K562 (cell line): ENCODE data around the gene IFT22. TPM values are rescaled to one million over a fixed set of nuclear protein-coding genes. Genes with fewer than 3 reads are reported as not detected.

Experiments
- CC2D1A ChIP-seq: fragments of 450-650 bp; IDR thresholded peaks from 2 replicates; pipeline ENCODE4 v1.6.1; 2017; ENCODE audit warnings: mild to moderate bottlenecking
- CREB1 ChIP-seq, 2 experiments: sonication (generic) in 1 of 2; formaldehyde crosslinking in 1 of 2; IDR thresholded peaks; 2 replicates each; pipeline versions ENCODE4 v1.6.1 to v1.8.0; 2012 to 2022; ENCODE audit warnings: inconsistent platforms in 1 of 2, mild to moderate bottlenecking in 1 of 2, missing genetic modification reagents in 1 of 2, moderate library complexity in 1 of 2
- MCM7 ChIP-seq, 2 experiments: fragments of 450-650 bp; IDR thresholded peaks; 2 replicates each; pipeline ENCODE4 v1.6.1; 2016 to 2018
- PRPF4 ChIP-seq: fragments of 200-400 bp; formaldehyde crosslinking; IDR thresholded peaks from one replicate; pipeline ENCODE4 v1.6.1; 2017; ENCODE audit warnings: low read length, low read depth, mild to moderate bottlenecking; ENCODE audit not compliant: insufficient read depth, poor library complexity, severe bottlenecking
- ZNF263 ChIP-seq: sonication (generic); formaldehyde crosslinking; IDR thresholded peaks from 2 replicates; pipeline ENCODE4 v1.8.0; 2022; ENCODE audit warnings: mild to moderate bottlenecking, missing genetic modification reagents, borderline replicate concordance
- ZNF583 ChIP-seq: fragments of 250-450 bp; sonication (Bioruptor Pico); IDR thresholded peaks from 2 replicates; pipeline ENCODE4 v1.4.0; 2020
- polyA plus RNA-seq, 8 experiments: library from polyadenylated mRNA; depleted of rRNA in 4 of 8; stranded (reverse) in 5 of 8; unstranded in 3 of 8; fragments of >200 nt; fragmentation: Nextera tagmentation in 2 of 8; fragmentation: Illumina TruSeq in 1 of 8; extraction: Ambion mirVana in 2 of 8; extraction: Trizol in 1 of 8; gene quantifications; 2 replicates each; pipeline versions ENCODE4 v1.2.1 to v1.2.3, GENCODE V29; 2011 to 2014; ENCODE audit warnings: inconsistent platforms in 1 of 8, missing spikeins in 1 of 8
- total RNA-seq, 7 experiments: library from RNA; depleted of rRNA in 6 of 7; stranded (reverse); fragments of >200 nt in 6 of 7; fragmentation: Illumina TruSeq in 2 of 7; extraction: Trizol in 2 of 7; gene quantifications; 2 replicates each; pipeline versions ENCODE4 v1.2.1 to v1.2.3, GENCODE V29; 2011 to 2021; ENCODE audit warnings: low replicate concordance in 1 of 7
- TF ChIP-seq, protein P1 (sequence below): fragments of 450-650 bp; IDR thresholded peaks from 2 replicates; pipeline ENCODE4 v1.6.1; 2016; ENCODE audit warnings: mild to moderate bottlenecking, moderate library complexity
- TF ChIP-seq, protein P2 (sequence below): fragments of 450-650 bp; conservative IDR thresholded peaks from 2 replicates; pipeline ENCODE4 v1.6.1; 2016; ENCODE audit warnings: missing genetic modification characterization, low read depth, mild to moderate bottlenecking, missing compliant biosample characterization, moderate library complexity
- TF ChIP-seq, protein P3 (sequence below): fragments of 250-450 bp; sonication (Bioruptor Pico); IDR thresholded peaks from 2 replicates; pipeline ENCODE4 v1.4.0; 2020
- TF ChIP-seq, protein P4 (sequence below): fragments of 450-650 bp; IDR thresholded peaks from 2 replicates; pipeline ENCODE4 v1.6.1; 2018; ENCODE audit warnings: mild to moderate bottlenecking, low read depth; ENCODE audit not compliant: partially characterized antibody

The IFT22 gene
- total and polyA plus RNA-seq, 9 of the 15 experiments (the other 6 are each of a cell fraction or from before 2014, with no cell fraction given): 6.3 to 18.2 (median 7.7) TPM

DNA sequence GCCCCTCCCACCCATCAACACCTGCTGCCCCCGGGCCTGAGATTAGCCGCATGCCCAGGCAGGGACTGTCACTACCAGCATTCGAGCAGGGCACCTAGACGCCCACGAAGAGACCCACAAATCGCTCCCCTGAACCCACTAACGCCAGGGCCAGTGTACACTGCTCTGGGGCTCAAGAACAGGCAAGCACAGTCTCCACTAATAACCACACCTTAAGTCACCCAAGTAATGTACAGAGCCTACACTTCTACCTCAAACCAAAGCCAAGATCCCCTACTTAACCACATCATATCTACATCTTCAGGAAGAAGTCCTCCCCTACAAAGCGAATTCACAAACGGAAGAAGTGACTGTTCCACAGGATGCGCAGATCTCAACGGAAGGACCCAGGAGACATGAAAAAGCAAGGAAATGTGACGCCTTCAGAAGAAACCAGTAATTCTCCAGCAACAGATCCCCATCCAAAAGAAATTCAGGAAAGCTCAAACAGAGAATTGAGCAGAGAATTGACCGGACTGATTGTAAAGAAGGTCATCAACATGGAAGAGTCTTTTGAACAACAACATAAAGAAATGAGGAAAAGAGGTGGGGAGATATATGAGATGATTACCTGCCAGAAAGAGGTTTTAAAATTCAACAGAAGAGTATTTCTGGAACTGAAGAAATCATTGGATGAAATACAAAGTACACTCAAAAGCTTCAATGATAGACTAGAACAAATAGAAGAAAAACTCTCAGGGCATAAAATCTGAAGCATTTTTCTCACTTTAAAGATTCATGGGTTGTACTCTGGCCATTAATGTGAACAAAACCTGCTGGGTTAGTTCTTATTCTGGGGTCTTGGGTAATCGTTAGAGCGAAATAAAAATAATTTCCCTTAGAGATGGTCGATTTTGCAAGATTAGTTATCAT lies 20.9 kb downstream of the IFT22 start (continued):
- TF ChIP-seq, protein P1, sequence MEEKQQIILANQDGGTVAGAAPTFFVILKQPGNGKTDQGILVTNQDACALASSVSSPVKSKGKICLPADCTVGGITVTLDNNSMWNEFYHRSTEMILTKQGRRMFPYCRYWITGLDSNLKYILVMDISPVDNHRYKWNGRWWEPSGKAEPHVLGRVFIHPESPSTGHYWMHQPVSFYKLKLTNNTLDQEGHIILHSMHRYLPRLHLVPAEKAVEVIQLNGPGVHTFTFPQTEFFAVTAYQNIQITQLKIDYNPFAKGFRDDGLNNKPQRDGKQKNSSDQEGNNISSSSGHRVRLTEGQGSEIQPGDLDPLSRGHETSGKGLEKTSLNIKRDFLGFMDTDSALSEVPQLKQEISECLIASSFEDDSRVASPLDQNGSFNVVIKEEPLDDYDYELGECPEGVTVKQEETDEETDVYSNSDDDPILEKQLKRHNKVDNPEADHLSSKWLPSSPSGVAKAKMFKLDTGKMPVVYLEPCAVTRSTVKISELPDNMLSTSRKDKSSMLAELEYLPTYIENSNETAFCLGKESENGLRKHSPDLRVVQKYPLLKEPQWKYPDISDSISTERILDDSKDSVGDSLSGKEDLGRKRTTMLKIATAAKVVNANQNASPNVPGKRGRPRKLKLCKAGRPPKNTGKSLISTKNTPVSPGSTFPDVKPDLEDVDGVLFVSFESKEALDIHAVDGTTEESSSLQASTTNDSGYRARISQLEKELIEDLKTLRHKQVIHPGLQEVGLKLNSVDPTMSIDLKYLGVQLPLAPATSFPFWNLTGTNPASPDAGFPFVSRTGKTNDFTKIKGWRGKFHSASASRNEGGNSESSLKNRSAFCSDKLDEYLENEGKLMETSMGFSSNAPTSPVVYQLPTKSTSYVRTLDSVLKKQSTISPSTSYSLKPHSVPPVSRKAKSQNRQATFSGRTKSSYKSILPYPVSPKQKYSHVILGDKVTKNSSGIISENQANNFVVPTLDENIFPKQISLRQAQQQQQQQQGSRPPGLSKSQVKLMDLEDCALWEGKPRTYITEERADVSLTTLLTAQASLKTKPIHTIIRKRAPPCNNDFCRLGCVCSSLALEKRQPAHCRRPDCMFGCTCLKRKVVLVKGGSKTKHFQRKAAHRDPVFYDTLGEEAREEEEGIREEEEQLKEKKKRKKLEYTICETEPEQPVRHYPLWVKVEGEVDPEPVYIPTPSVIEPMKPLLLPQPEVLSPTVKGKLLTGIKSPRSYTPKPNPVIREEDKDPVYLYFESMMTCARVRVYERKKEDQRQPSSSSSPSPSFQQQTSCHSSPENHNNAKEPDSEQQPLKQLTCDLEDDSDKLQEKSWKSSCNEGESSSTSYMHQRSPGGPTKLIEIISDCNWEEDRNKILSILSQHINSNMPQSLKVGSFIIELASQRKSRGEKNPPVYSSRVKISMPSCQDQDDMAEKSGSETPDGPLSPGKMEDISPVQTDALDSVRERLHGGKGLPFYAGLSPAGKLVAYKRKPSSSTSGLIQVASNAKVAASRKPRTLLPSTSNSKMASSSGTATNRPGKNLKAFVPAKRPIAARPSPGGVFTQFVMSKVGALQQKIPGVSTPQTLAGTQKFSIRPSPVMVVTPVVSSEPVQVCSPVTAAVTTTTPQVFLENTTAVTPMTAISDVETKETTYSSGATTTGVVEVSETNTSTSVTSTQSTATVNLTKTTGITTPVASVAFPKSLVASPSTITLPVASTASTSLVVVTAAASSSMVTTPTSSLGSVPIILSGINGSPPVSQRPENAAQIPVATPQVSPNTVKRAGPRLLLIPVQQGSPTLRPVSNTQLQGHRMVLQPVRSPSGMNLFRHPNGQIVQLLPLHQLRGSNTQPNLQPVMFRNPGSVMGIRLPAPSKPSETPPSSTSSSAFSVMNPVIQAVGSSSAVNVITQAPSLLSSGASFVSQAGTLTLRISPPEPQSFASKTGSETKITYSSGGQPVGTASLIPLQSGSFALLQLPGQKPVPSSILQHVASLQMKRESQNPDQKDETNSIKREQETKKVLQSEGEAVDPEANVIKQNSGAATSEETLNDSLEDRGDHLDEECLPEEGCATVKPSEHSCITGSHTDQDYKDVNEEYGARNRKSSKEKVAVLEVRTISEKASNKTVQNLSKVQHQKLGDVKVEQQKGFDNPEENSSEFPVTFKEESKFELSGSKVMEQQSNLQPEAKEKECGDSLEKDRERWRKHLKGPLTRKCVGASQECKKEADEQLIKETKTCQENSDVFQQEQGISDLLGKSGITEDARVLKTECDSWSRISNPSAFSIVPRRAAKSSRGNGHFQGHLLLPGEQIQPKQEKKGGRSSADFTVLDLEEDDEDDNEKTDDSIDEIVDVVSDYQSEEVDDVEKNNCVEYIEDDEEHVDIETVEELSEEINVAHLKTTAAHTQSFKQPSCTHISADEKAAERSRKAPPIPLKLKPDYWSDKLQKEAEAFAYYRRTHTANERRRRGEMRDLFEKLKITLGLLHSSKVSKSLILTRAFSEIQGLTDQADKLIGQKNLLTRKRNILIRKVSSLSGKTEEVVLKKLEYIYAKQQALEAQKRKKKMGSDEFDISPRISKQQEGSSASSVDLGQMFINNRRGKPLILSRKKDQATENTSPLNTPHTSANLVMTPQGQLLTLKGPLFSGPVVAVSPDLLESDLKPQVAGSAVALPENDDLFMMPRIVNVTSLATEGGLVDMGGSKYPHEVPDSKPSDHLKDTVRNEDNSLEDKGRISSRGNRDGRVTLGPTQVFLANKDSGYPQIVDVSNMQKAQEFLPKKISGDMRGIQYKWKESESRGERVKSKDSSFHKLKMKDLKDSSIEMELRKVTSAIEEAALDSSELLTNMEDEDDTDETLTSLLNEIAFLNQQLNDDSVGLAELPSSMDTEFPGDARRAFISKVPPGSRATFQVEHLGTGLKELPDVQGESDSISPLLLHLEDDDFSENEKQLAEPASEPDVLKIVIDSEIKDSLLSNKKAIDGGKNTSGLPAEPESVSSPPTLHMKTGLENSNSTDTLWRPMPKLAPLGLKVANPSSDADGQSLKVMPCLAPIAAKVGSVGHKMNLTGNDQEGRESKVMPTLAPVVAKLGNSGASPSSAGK: no peak
- TF ChIP-seq, protein P2, sequence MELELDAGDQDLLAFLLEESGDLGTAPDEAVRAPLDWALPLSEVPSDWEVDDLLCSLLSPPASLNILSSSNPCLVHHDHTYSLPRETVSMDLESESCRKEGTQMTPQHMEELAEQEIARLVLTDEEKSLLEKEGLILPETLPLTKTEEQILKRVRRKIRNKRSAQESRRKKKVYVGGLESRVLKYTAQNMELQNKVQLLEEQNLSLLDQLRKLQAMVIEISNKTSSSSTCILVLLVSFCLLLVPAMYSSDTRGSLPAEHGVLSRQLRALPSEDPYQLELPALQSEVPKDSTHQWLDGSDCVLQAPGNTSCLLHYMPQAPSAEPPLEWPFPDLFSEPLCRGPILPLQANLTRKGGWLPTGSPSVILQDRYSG (tag): no peak
- TF ChIP-seq ZNF263 (no peak), ZNF583 (CRISPR knock-in tag) (peak; percentile 100), CREB1 (IDR thresholded peaks at IDR 0.05) (no peak), CREB1 (CRISPR knock-in tag; IDR thresholded peaks at IDR 0.05) (no peak), MCM7 (IDR thresholded peaks at IDR 0.05) (no peak), PRPF4 (no peak), CC2D1A (no peak)
- TF ChIP-seq, protein P3, sequence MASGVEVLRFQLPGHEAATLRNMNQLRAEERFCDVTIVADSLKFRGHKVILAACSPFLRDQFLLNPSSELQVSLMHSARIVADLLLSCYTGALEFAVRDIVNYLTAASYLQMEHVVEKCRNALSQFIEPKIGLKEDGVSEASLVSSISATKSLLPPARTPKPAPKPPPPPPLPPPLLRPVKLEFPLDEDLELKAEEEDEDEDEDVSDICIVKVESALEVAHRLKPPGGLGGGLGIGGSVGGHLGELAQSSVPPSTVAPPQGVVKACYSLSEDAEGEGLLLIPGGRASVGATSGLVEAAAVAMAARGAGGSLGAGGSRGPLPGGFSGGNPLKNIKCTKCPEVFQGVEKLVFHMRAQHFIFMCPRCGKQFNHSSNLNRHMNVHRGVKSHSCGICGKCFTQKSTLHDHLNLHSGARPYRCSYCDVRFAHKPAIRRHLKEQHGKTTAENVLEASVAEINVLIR (CRISPR knock-in tag): no peak
- TF ChIP-seq, protein P4, sequence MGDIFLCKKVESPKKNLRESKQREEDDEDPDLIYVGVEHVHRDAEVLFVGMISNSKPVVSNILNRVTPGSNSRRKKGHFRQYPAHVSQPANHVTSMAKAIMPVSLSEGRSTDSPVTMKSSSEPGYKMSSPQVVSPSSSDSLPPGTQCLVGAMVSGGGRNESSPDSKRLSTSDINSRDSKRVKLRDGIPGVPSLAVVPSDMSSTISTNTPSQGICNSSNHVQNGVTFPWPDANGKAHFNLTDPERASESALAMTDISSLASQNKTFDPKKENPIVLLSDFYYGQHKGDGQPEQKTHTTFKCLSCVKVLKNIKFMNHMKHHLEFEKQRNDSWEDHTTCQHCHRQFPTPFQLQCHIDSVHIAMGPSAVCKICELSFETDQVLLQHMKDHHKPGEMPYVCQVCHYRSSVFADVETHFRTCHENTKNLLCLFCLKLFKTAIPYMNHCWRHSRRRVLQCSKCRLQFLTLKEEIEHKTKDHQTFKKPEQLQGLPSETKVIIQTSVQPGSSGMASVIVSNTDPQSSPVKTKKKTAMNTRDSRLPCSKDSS: peak; percentile 77
- TF ChIP-seq, all 486 proteins: peak for 7
